ENCODE measurements around the gene PTPRE.

- TF ChIP-seq CTCF (IDR thresholded peaks at IDR 0.05; ENCODE audit: low read depth, low read length, missing input control) = no peak
- no peak for TF ChIP-seq ATF3 (IDR thresholded peaks at IDR 0.05)
- no peak for TF ChIP-seq YY1 (IDR thresholded peaks at IDR 0.05)
- TF ChIP-seq RAD21 (IDR thresholded peaks at IDR 0.05) = no peak
- TF ChIP-seq MAX (IDR thresholded peaks at IDR 0.05) = no peak
- no peak for TF ChIP-seq REST (IDR thresholded peaks at IDR 0.05)
- TF ChIP-seq SP1 (IDR thresholded peaks at IDR 0.05) = no peak
- no peak for TF ChIP-seq GABPA (IDR thresholded peaks at IDR 0.05 in 1 of 2, conservative IDR thresholded peaks at IDR 0.05 in 1 of 2)
- no peak for TF ChIP-seq RXRA (IDR thresholded peaks at IDR 0.05)
- TF ChIP-seq ZBTB33 (IDR thresholded peaks at IDR 0.05) = no peak
Observed at GRCh38 chr10:127907411-127908105, 655 bp downstream of the PTPRE start.

All from liver (tissue), 3 donors.